ENCODE measurements around the gene PSMB3.
A peak's percentile ranks its signal among the peaks of the same experiment; 100 is the strongest.

Gene PSMB3

DNA sequence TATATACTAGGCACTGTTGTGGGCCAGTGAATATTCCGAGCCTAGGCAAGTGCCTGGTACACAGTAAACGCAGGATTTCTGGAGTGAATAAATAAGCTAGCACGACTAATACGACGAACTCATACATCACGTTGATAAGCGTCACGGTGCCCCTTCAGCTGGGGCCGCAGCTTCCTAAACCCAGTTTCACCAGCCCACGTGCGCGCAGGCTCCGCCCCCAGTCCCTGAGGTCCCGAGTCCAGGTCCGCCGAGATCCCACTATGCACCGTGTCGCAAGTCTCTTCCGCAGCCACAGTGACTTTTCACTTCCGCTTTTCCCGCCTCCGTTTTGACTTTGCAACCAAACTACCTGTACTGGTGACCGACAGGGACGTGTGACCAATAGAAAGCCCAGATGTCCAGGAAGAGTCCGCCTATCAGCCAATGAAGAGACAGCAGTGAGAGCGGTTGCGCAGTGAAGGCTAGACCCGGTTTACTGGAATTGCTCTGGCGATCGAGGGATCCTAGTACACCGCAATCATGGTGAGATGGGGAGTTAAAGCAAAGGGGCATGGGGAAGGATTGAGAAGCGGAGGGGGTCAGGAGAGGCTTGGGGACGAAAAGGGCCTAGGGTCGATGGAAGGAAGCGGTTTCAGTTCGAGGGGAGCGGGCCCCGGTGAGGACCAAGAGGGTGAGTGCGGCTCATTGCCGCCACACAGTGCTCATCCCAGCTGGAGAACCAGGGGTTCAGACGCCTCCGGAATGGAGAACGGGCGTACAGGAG is at the start of gene PSMB3:
Gene PSMB3, plus strand, starts transcription at position 434 of the 763 bp plus-strand sequence. Its CDS starts 86 bp downstream, at position 520.
- DNase-seq: peak; percentile 98

DNA sequence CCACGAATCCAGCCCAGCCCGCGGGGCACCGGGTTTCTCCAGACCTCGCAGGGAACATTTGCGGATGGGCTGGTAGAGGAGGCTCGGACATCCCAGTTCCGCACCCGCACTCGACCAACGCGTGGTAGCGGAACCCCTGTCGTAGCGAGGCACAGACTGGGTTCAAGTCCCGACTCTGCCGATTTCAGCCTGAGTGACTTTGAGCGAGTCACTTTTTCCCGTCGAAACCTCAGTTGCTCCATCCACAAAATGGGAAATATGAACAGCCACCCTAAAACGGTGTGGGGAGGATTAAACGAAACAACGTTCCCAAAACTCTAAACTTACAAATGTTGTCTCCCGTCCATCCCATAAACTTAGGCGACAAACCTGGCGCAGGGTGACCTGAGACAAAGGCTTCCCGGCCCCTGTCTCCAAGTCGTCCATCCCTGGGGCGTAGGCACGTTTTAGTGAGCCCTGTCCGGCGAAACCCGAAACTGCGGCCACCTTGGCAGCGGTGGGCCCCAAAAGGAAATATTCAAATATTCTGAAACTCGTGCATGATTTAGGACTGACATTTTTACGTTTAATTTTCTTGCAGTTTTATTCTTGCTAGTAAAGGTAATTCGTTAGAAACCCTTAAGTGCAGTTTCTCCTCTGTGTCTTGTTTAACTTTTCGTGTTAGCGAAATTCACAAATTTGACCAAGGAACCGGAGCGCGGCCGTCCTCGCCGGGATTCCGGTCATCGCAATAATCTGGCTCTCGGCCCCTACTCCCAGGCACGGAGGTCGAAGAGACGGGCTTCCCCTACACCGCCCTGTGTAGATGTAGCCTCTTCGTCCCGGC is 49.4 kb upstream of the PSMB3 start:
- DNase-seq: peak; percentile 45

DNA sequence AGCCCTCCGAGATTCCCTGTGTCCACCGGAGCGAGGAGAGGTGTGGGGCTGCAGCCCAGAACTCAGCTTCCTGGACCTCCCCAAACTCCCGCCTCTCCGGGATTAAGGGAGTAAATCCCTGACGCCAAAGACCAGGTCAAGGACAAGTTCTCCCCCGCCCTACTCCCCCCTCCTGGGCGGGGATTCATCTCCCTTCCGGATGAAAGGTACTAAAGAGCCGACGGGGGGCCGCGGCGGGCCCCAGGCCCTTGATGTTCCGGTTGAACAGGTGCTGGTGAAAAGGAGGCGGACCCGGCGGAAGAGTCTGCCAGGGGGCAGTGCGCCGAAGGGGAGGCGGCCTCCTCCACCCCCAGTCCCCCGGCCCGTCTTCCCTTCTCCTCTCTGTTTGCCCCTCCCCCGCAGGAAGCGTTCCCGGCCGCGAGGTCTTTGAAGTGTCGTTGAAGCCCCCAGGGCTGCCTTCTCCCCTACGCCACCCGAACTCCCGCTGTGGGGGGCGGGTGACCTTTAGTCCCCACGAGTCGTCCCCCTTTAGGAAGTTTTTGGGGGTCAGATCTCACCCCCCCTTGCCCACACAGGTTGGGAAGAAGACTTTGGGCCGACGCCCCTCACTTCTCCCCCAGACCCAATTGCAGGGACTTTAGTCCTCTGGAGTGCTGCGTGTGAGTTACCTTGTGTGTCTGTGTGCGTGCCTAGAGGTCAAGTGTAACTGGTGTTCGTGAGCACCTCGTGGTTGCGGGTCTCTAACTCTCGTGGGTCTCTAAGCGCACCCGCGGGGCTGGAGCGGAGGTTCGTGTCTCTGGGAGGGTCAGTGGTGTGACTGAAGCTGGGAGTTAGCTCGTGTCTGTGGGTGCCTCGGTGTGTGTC is 48.6 kb upstream of the PSMB3 start:
- peak; percentile 85 for DNase-seq

DNA sequence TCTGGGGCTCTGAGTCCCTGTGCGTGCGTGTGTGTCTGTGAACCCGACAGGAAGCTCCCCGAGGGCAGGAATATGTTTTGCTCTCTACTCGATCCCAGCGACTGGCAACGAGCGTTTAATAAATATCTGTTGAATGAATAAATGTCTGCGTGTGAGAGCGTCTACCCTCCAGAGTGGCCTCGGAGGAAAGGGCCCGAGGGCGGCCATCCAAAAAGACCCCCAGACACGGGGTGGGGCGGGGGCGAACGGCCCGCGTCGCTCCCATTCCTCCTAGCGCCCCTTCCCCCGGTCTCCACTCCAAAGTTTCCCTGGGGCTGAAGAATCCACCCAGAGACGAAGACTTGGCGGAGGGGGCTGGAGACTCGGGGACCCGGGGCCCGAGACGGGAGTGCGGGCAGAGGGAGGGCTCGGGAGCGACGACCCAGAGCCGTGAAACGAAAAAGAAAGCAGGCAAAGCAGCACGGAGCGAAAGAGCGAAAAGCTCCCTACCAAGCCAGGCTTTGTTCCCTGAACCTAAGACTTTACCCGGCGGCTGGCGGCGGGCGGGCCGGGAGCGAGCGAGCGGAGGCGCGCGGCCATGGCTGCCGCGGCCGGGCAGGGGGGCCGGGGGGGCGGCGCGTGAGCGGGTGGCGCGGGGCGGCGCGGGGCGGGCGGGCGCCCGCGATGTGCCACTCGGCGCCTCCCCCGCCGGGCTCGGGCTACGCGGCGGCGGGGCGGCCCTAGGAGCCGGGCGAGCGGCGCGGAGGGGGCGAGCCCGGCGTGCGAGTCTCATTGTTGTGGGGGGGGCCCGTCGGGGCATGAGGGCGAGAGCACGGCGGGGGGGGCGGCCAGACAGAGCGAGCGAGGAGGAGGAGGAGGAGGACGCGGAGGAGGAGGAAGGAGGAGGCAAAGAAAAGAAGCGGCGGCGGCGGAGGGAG is 47.7 kb upstream of the PSMB3 start, which contains the start of gene MLLT6:
Gene MLLT6, plus strand, starts transcription at position 668 of the 917 bp plus-strand sequence. CDS start 360 bp downstream, outside the sequence.
- DNase-seq: peak; percentile 81

DNA sequence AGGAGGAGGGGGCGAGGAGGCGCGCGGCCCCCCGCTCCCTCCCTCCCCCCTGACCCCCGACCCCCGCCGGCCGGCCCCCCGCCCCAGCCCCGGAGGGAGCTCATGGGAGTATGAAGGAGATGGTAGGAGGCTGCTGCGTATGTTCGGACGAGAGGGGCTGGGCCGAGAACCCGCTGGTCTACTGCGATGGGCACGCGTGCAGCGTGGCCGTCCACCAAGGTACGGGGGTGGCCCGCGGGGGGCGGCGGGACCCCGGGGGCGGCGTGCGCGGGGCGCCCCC is 47.1 kb upstream of the PSMB3 start:
- DNase-seq: no peak

DNA sequence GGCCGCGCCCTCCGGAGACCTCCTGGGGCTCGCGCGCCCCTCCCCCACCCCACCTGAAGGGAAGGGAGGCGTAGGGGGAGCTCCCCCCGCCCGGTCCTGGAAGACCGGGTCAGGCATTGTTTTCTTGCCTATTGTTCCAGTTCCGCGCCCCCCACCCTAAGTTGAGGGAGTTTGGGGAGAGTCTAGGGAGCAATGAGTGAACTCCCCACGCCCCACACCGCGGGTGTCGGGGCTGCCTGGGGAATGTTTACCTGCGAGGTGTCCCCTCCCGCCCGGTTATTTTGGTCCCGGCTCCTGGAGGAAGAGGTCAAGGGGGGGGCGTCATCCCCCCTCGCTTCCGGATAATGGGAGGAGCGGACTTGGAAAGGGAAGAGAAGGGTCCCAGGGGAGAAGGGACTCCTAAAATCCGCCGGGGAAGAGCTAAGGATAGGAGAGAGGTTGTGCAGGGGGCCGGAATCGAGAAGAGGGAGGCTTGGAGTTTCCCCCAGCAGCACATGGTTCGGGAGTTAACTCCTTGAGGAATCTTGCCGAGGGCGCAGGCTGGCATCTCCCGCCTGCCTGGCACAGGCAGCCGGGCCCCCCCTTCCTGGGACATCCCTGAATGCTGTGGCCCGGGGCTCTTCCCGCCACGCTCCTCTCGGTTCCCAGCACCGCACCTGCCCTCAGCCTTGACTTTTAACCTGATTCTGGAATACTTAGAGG is 46.6 kb upstream of the PSMB3 start:
- peak; percentile 40 for DNase-seq

DNA sequence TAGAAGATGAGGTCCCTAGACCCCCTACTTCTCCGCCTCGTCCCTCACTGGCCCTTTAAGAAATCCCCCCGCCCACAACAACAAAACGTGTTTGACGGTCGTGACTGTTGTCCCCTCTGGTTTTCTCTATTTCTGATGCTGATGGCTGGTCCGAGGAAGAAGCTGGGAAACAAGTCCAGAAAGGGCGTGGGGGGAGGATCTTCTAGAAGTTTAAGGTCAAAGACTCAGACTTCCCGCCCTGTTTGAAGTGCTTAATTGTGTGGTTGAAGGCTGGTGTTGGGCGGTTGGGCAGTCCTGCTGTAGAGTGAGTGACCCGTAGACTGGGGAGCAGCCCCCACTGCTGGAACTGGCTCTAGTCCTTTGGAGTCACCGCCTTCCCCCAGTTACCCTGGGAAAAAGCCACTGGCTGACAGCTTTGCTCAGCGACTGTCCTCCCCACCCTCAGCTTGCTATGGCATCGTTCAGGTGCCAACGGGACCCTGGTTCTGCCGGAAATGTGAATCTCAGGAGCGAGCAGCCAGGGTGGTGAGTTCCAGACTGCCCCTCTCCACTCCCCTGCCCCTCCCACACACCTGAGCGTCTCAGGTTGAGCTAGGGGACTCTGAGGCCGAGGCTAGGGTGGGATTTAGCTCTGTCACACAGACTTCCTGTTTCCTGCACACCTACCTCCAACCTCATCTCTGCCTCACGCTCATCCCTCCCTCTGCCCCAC is 45.9 kb upstream of the PSMB3 start:
- DNase-seq: peak; percentile 38

DNA sequence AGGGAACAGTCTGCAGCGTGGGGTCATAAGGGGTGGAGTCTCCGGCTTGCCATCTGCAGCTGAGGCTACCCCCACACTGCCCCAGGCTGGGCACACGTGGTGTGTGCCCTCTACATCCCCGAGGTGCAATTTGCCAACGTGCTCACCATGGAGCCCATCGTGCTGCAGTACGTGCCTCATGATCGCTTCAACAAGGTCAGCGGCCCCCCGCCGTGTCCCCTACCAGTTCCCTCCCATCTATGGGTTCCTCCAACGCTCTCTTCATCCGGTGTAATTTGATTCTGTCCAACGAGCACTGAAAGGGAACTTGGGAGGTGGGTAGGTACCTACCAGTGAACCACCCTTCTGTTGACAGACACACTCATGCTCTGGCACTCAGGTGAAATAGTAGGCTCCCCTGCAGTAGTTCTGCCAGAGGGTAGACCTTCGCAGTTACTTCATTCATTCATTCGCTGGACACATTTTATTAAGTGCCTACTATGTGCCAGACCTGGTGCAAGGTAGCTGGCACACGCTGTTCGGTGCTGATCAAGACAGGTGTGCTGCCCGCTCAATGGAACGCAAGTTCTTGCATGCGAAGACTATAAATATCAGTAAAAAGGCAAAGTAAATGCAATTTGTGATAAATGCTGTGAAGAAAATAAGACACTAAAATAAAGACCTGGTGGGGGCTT is 44.7 kb upstream of the PSMB3 start:
- DNase-seq: no peak

DNA sequence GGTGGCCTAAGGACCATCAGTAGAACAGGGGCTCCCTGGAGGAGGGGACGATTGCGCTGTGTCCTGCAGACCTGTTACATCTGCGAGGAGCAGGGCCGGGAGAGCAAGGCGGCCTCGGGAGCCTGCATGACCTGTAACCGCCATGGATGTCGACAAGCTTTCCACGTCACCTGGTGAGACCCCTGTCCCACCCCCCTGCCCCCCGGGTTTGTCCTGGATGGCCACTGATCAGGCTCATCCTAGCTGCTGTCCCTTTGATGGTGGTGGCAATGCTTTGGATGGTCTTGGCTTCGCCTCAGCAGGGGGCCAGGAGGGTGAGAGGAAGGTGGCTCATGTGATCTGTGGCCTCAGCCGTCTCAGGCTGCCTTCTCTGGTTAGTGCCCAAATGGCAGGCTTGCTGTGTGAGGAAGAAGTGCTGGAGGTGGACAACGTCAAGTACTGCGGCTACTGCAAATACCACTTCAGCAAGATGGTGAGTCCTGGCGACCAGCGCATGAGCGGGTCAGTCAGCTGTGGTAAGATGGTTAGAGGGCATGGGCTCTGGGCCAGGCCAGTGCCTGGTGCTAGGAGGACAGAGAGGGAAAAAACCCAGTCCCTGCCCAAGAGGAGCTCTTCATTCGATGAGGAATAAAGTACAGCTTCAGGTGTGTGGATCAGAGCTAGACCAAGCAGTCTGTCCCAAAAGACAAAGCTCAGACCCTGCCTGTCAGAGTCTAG is 43.3 kb upstream of the PSMB3 start:
- DNase-seq: no peak

DNA sequence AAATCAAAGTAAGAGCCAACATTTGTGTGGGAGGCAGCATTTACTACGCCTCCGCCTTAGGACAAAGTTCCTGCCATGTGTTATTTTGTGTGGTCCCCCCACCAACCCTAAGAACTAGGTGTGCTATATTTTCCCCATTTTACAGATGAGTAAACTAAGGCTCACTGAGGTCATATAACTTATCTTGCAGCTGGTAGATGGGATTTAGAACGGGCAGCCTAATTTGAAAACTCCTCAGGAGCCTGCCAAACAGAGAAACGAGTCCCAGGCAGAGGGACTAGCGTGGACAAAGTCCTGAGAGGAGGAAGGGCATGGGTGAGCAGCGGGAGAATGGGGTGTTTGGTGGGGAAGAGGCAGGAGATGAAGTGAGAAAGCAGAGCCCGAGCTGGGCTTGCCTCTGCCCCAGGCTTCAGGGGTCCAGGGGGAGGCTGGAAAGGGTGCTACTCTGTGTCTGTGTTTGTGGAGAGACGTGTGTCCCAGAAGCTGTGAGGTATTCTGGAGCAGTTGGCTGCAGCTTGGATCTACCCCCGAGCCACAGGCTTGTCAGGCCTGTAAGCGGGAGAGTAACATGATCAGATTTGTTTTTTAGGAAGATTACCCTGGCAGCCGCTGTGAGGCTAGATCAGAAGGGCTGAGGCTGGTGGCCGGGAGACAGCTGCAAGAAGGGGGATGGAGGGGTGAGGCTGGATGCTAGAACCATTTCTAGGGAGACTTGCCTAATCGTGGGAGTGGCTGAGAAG is 42.5 kb upstream of the PSMB3 start:
- no peak for DNase-seq

DNA sequence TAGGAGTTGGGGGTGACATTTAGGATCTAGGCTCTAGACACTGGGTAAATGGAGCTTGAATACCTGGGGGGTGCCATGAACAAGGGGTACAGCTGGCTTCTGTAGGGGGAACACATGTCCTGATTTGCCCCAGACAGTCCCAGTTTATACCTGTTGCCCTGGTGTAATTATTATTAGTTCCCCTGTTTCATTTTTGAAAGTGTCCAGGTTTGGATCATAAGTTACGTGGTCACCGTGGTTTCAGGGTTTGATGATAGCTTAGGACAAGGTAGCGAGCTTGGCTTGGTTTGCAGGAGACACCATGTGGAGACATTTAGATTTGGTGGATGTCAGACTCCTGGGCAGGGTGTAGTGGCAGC is 42.0 kb upstream of the PSMB3 start:
- DNase-seq: no peak

DNA sequence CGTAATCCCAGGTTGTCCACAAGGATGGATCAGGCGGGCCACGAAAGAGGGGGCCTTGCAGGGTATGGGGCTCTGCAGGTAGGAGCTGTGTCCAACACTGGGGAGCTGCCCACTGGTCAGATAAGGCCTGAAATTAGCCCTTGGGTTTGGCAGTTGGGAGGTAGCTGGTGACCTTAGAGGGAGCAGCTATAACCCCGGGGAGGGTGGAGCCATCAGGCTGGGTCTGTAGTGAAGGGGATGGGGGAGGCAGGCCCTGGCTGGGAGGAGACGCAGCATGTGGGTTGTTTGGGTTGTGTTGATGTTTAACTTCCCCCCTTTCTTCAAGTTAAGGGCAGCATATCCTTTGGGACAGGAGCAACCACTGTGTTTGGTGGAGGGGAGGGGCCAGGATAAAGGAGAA is 41.6 kb upstream of the PSMB3 start:
- DNase-seq: no peak

DNA sequence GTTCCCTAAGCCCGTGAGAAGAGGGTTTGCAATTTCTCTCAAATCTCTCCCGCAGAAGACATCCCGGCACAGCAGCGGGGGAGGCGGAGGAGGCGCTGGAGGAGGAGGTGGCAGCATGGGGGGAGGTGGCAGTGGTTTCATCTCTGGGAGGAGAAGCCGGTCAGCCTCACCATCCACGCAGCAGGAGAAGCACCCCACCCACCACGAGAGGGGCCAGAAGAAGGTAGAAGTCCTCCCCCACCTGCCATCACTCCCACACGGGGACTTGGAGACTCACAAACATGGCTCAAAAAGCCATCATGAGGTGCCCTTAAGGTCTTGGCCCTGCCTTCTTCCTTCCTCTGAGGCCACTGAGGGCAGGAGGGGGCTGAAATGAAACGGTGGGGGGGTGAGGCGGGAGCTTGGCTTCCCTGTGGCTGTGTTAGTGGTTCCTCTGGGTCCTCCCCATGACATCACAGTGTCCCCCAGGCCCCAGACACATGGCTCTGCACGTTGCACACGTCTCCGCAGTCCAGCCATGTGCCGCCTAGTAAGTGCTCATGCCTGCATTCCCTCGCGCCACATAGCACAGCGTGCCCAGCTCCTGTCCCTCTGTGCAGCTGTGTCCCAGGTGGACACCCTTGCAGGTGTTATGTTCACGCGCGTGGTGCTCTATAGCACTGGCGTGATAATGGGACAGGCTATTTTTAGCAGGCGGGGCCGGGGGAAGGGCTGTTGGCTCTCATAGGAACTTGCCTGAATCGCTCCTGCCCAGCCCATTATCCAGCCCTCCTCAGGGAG is 40.6 kb upstream of the PSMB3 start:
- no peak for DNase-seq

DNA sequence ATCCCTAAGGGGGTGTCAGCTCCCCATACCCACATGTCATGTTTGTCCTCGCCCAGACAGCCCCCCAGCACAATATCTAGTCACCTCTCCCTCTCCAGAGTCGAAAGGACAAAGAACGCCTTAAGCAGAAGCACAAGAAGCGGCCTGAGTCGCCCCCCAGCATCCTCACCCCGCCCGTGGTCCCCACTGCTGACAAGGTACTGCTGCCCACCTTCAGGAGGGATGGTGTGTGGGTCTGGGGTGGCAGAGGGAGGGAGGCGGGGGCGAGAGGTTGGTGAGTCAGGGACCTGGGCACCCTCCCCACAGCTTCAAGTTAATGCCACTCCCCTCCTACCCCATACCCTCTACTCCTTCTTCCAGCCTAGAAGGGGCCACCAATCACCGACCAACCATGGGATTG is 39.9 kb upstream of the PSMB3 start:
- no peak for DNase-seq

DNA sequence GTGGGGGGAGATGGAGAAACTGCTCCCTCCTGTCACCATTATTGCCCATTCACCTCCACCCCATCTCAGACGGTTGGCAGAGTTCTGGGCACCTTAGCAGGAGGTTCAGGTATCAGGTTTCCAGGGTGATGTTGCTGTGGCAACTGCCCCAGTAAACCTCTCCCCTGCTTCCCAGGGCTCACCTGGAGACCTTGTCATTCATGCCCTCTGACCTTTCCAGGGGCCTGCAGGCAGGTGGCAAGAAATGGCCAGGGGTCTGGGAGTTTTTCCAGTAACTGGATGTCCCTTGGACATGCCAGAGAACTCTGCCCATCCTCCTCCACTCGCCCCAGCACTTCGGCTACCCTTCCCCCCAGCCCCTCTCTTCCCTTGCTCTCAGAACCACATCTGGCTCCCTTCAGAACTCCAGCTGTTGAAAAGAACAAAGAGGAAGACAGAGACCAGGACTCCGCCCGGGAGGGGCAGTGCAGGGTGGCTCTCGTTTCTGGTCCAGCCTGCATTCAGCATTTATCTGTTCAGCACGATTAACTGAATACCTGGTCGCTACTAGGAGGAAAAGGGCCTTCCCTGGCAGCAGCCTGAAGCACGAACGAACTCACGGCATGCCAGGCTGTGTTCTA is 39.0 kb upstream of the PSMB3 start:
- DNase-seq: no peak

DNA sequence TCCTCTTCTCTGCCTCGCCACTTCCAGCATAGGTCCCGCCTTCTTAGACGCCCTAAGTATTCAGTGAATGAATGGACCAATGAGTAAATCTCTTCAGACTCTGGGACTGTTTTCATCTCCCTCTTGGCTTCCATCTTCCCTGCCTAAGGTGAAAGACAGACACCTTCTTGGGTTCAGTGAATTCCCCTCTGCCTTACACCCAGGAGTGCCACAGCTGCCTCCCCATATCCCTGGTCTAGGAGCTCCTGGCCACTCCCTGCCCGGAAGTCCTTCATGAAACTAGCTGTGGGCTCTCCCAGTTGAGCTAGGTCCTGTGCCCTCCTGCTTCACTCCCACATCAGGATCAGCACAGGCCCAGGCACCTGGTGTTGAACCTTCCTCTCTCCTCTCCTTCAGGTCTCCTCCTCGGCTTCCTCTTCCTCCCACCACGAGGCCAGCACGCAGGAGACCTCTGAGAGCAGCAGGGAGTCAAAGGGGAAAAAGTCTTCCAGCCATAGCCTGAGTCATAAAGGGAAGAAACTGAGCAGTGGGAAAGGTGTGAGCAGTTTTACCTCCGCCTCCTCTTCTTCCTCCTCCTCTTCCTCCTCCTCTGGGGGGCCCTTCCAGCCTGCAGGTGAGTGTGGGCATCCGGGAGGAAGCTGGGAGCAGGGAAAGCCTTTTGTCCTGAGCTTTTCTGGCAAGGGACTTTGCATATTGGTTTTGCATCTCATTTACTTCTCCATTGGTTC is 37.2 kb upstream of the PSMB3 start:
- DNase-seq: no peak
